ENCODE measurements around the gene LMAN2.

- TF ChIP-seq, protein P1, sequence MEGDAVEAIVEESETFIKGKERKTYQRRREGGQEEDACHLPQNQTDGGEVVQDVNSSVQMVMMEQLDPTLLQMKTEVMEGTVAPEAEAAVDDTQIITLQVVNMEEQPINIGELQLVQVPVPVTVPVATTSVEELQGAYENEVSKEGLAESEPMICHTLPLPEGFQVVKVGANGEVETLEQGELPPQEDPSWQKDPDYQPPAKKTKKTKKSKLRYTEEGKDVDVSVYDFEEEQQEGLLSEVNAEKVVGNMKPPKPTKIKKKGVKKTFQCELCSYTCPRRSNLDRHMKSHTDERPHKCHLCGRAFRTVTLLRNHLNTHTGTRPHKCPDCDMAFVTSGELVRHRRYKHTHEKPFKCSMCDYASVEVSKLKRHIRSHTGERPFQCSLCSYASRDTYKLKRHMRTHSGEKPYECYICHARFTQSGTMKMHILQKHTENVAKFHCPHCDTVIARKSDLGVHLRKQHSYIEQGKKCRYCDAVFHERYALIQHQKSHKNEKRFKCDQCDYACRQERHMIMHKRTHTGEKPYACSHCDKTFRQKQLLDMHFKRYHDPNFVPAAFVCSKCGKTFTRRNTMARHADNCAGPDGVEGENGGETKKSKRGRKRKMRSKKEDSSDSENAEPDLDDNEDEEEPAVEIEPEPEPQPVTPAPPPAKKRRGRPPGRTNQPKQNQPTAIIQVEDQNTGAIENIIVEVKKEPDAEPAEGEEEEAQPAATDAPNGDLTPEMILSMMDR (IDR thresholded peaks at IDR 0.05; ENCODE audit: low read depth, low read length, poor library complexity, severe bottlenecking) = no peak
- TF ChIP-seq EZH2phosphoT487 (IDR thresholded peaks at IDR 0.05; ENCODE audit: borderline replicate concordance, low read length) = no peak
Measured at GRCh38 chr5:177351392-177352329, at the start of gene LMAN2.
